Renal cortex interstitium (tissue), 11 donors: ENCODE measurements around the gene SCN3B. TPM values are rescaled to one million over a fixed set of nuclear protein-coding genes. Genes with fewer than 3 reads are reported as not detected.

Source experiments
- DNase-seq, 11 donors: peaks; one replicate each; pipeline ENCODE4 v3.0.0-alpha.2; 2013; ENCODE audit warnings: low read depth in 9 of 11, low spot score in 4 of 11; ENCODE audit errors: extremely low read depth in 1 of 11
- polyA plus RNA-seq, 3 donors: library from polyadenylated mRNA; unstranded; fragments of 120-200 nt; gene quantifications; one replicate each; pipeline ENCODE4 v1.2.1, GENCODE V29; 2013; ENCODE audit not compliant: insufficient read length in 3 of 3

SCN3B gene
- polyA plus RNA-seq, 3 donors = 1.3 to 2.5 (median 1.7) TPM

GRCh38 chr11:123611698-123612097 lies 42.7 kb downstream of the SCN3B start:
- no peak for DNase-seq

DNA sequence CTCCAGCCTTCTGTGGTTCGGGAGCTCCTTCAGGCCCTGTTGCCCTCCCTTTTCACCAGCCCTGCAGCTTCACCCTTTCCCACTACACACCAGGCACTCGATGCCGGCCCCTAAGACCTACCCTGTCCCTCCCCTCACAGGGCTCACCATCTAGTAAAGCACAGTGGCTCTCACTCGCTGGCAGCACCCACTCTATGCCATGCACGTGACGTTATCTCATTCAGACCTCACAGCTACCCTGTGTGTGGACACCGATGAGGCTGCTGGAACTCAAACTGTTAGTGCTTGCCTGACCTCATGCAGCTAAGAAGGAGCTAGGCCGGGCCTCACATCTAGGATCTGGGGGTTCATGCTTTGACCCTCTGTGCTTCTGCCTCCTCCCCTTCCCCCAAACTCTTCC lies 45.5 kb downstream of the SCN3B start:
- DNase-seq = no peak

GRCh38 chr11:123608371-123608770 lies 46.1 kb downstream of the SCN3B start:
- no peak for DNase-seq

GRCh38 chr11:123607781-123608180 lies 46.6 kb downstream of the SCN3B start:
- DNase-seq = no peak

GRCh38 chr11:123603666-123604065 lies 50.8 kb downstream of the SCN3B start:
- no peak for DNase-seq

DNA sequence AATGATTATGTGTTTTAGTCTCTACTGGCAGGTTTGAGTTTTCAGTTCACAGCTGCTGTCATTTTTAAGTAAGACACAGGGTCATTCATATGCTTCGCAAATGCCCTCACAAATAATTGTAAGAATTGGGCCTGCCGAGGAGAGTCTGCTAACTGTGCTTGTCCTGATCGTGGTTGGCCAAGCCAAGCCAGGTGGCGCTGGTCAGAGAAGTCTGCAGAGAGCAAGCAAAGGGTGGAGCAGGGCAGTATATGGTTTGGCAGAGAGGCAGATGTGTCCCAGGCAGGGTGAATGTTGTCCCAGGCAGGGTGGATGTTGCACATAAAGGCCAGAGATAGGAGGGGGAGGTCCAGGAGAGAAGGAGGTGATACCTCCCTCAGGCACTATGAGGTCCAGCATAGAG lies 52.7 kb downstream of the SCN3B start:
- DNase-seq = no peak

DNA sequence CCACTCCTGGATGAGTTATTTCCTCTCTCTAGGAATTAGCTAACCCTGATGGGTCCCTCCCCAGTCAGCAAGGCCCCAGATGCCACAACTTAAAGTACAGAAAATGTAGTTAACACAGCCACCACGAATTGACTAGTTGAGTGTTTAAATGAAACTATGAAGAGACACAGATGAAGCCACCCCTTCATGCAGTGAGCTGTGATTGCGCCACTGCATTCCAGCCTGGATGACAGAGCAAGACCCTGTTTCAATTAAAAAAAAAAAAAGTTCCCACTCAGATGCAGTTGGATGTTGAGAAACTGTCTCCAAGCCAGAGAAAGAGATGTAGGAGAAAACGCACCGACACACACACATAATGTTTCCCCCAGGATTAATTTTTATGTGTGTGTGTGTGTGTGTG lies 53.3 kb downstream of the SCN3B start:
- DNase-seq = no peak

DNA sequence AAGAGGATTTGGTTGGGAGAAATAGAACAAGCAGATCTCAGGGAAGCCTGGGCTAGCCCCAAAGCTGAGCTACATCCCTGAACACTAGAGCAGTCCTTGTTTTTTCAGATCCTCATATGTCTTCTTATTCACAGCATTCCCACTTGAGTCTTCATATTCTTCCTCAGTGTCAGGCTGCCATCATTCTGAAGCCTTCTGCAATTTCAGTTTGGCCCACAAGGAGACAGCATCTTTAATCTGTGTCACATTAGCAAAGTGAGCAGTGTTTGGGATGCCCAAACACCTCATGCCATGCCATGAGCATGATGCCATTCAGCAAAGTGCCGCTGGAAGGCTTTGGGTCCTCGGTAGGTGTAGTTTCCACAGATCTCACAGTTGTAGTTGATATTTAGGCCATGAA lies 56.6 kb downstream of the SCN3B start:
- no peak for DNase-seq

DNA sequence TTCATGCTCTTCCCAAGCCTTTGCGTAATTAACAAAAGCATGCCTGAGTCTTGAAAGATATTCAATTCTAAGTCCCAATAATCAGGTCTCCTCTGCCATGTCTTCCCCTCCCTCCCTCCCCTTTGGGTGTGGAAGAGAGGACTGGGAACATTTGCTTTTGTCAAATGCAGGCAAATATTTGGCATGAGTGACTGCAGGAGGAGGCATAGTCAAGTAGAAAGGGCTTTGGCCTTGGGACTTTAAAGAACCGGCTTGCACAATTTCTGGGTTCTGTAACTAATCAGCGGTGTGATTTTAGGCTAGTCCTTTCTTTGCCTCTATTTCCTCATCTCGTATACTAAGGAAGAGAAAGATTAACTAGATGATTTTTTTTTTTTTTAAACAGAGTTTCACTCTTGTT lies 59.5 kb downstream of the SCN3B start:
- DNase-seq = no peak

GRCh38 chr11:123594188-123594901 lies 60.1 kb downstream of the SCN3B start:
- DNase-seq = no peak

GRCh38 chr11:123593570-123593969 lies 60.9 kb downstream of the SCN3B start:
- DNase-seq = no peak

DNA sequence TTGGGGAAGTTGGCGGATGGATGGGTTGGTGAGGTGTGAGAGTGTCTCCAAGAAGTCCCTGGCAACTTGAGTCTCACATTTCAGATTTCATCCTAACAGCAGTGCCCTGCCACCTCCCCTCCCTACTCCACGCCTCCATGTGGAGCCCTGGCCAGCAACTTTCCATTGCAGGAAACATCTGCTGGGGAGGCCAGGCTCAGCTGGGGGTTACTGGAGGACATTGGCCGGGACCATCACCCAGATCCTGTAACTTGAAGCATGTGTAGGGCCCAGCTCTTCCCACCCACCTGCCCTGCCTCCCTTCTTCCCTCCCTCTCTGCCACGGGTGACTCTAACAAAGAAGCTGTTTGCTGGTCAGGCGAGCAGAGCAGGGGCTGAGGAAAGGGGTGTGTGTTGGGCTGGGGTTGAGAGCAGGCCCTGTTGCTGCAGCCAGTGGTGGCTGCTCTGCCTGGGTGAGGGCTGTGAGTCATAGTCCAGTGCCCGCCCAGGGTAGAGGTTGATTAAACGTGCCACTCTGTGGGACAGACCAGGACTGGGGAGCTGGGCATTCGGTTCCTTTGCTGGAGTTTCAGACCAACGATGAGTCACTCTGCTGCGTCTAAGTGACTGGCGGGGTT lies 64.0 kb downstream of the SCN3B start:
- DNase-seq = peak in 7 of 11 donors; percentile 15 to 48 (median 33)

DNA sequence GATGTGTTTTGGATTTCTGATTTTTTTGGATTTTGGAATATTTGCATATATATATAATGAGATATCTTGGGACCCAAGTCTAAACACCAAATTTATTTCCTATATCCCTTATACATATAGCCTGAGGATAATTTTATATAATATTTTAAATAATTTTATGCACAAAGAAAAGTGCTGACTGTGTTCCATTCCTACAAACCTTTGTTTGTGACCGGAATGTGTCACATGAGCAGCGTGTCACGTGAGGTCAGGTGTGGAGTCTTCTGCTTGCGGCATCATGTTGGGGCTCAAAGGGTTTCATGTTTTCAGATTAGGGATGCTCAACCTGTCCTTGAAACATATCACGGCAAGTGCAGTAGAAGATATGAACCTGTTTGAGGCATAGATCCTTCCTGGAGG lies 65.6 kb downstream of the SCN3B start:
- DNase-seq = no peak

GRCh38 chr11:123588117-123588863 lies 66.1 kb downstream of the SCN3B start:
- DNase-seq = no peak

DNA sequence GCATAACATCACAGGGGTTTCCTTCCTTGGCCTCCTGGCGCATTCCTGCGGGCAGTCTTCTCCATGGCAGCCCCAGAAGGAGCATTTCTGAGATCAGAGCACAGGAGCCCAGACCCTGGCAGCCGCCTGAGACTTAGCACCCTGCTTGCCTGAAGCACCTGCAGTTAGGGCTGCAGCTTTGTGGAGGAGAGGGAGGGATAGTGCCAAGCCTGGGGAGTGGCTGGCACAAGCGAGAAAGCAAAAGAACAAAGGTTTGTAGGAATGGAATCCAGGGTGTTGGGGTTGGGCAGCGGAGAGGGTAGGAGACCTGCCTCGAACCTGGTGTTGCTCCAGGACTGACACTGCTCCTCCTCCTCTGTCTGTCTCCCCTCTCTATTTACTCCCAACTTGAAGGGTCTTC lies 66.9 kb downstream of the SCN3B start:
- no peak for DNase-seq

DNA sequence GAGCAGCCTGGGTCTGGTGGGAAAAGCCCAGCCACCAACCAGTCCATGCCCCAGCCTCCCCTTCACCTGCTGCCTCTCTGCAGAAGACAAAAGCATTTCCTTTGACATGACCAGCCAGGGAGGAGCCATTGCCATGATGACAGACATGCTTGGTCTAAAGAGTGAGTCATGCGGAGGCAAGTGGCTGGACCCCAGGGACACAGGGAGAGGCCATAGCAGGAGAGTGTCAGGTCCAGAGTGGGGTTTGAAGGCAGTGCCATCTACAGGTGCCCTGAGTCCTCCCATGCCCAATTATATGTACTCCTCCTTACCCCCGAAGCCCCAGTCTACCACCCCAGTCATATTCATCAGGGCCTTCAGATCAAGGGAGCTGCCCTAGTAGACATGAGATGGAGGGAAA lies 67.4 kb downstream of the SCN3B start:
- DNase-seq = no peak

GRCh38 chr11:123586568-123586967 lies 67.9 kb downstream of the SCN3B start:
- no peak for DNase-seq

GRCh38 chr11:123585706-123586105 lies 68.7 kb downstream of the SCN3B start:
- DNase-seq = no peak

- no peak for DNase-seq
Measured at GRCh38 chr11:123585206-123585605, 69.2 kb downstream of the SCN3B start.

DNA sequence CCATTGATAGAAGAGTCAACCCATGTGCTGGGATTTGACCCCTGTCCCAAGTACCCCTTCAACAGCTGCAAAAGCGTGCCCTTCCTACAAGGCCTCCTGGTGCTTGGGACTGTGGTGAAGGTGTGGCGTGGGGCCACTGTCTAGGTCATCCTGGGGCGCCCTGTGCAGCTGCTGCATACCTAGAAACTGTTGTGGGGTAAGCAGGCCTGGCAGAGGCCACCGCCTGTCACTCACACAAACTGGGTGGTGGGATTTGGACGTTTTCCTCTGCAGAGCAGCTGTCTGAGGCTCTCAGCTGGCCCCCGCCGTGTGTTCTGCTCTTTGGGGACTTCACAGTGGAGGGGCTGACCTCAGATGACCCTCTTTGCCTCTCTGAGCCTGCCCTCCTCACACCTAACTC lies 69.7 kb downstream of the SCN3B start:
- DNase-seq = no peak
